HG02885 (cell line): ENCODE data around the gene RFPL2.
"Not testable (repeated sequence)": the region's sequence is repeated elsewhere in the genome, so short reads cannot be mapped to it uniquely, and the experiment has no call there.

Experiments
- ATAC-seq: cut with Tn5 transposase; IDR thresholded peaks from one replicate; pipeline ENCODE4 v1.9.1; 2021; ENCODE audit warnings: mild to moderate bottlenecking; ENCODE audit not compliant: unreplicated experiment, poor library complexity

Gene RFPL2

GRCh38 chr22:32175683-32176644 is 28.9 kb downstream of the RFPL2 start:
- no peak for ATAC-seq

- no peak for ATAC-seq
Observed at GRCh38 chr22:32175115-32175514, 29.8 kb downstream of the RFPL2 start.

GRCh38 chr22:32165681-32166080 is 39.2 kb downstream of the RFPL2 start:
- no peak for ATAC-seq

- no peak for ATAC-seq
Observed at GRCh38 chr22:32164075-32164860, 40.6 kb downstream of the RFPL2 start.

GRCh38 chr22:32160411-32160810 is 44.5 kb downstream of the RFPL2 start:
- not testable (repeated sequence) for ATAC-seq

- no peak for ATAC-seq
Observed at GRCh38 chr22:32158712-32159533, 46.0 kb downstream of the RFPL2 start, which contains the start of gene C22orf42. TSS of gene C22orf42 (minus strand) at chr22:32159303. CDS start at chr22:32159215, 88 bp downstream.

- not testable (repeated sequence) for ATAC-seq
Observed at GRCh38 chr22:32157632-32158031, 47.2 kb downstream of the RFPL2 start.

GRCh38 chr22:32154727-32155126 is 50.1 kb downstream of the RFPL2 start:
- ATAC-seq, result not testable (repeated sequence)

- ATAC-seq, result not testable (repeated sequence)
Observed at GRCh38 chr22:32151641-32152040, 53.2 kb downstream of the RFPL2 start.

- not testable (repeated sequence) for ATAC-seq
Observed at GRCh38 chr22:32150647-32151046, 54.2 kb downstream of the RFPL2 start.

- ATAC-seq, result not testable (repeated sequence)
Observed at GRCh38 chr22:32148372-32148771, 56.5 kb downstream of the RFPL2 start.

GRCh38 chr22:32147128-32147527 is 57.7 kb downstream of the RFPL2 start:
- ATAC-seq, result not testable (repeated sequence)

- ATAC-seq, result no peak
Observed at GRCh38 chr22:32144496-32145274, 60.2 kb downstream of the RFPL2 start.

GRCh38 chr22:32142600-32142999 is 62.3 kb downstream of the RFPL2 start:
- no peak for ATAC-seq

GRCh38 chr22:32140688-32141087 is 64.2 kb downstream of the RFPL2 start:
- not testable (repeated sequence) for ATAC-seq
